Mammary epithelial cell (primary cell): ENCODE results near the gene PDZD8.

ENCODE experiments used
- CTCF ChIP-seq, 2 donors: IDR thresholded peaks in 1 of 2; conservative IDR thresholded peaks in 1 of 2; 2 replicates each; pipeline ENCODE4 v1.5.1; 2011 to 2012; ENCODE audit warnings: inconsistent platforms in 2 of 2, low read length in 2 of 2, mild to moderate bottlenecking in 2 of 2, control low read depth in 1 of 2, low read depth in 1 of 2; ENCODE audit not compliant: insufficient read depth in 1 of 2; ENCODE audit errors: extremely low read depth in 1 of 2
- EZH2 ChIP-seq: IDR thresholded peaks from 2 replicates; pipeline ENCODE4 v1.6.1; 2012; ENCODE audit warnings: low read length, inconsistent platforms, borderline replicate concordance

- TF ChIP-seq CTCF (conservative IDR thresholded peaks at IDR 0.05 in 1 of 2, IDR thresholded peaks at IDR 0.05 in 1 of 2; ENCODE audit: extremely low read depth in 1 of 2, insufficient read depth in 1 of 2, low read depth in 1 of 2, low read length in 2 of 2), result no peak
- TF ChIP-seq EZH2, result no peak
Measured at GRCh38 chr10:117249493-117250093, 125.6 kb downstream of the PDZD8 start.
